ENCODE data around the gene ARHGAP31.

DNA sequence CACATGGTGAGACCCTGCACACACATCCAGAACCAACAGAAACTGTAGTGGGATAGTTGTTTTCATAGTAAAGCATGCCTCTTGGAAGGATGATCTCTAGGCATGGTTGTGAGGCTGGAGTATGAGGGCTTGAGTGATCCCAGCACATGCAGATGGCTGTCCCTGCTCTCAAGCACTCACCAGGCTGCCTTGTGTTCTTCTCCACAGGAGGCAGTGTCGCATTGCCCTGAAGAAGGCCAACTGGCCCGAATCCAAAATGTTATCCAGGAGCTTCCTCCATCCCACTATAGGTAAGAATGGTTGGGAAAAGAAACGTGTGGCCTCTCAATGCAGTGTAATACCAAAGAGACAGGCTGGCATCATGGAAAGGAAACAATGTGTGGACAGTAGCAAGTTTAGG lies 86.5 kb downstream of the ARHGAP31 start:
- no peak for TF ChIP-seq POLR2AphosphoS5 (IDR thresholded peaks at IDR 0.05; ENCODE audit: low read depth, low read length)
- TF ChIP-seq, protein P1, sequence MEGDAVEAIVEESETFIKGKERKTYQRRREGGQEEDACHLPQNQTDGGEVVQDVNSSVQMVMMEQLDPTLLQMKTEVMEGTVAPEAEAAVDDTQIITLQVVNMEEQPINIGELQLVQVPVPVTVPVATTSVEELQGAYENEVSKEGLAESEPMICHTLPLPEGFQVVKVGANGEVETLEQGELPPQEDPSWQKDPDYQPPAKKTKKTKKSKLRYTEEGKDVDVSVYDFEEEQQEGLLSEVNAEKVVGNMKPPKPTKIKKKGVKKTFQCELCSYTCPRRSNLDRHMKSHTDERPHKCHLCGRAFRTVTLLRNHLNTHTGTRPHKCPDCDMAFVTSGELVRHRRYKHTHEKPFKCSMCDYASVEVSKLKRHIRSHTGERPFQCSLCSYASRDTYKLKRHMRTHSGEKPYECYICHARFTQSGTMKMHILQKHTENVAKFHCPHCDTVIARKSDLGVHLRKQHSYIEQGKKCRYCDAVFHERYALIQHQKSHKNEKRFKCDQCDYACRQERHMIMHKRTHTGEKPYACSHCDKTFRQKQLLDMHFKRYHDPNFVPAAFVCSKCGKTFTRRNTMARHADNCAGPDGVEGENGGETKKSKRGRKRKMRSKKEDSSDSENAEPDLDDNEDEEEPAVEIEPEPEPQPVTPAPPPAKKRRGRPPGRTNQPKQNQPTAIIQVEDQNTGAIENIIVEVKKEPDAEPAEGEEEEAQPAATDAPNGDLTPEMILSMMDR (IDR thresholded peaks at IDR 0.05; ENCODE audit: control extremely low read depth in 1 of 3, insufficient read depth in 1 of 3, low read depth in 1 of 3, low read length in 3 of 3) = no peak
- TF ChIP-seq JUND (IDR thresholded peaks at IDR 0.05; ENCODE audit: low read length) = no peak
- no peak for TF ChIP-seq SUZ12 (IDR thresholded peaks at IDR 0.05; ENCODE audit: low read length)
- TF ChIP-seq, protein P2, sequence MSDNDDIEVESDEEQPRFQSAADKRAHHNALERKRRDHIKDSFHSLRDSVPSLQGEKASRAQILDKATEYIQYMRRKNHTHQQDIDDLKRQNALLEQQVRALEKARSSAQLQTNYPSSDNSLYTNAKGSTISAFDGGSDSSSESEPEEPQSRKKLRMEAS (IDR thresholded peaks at IDR 0.05) = no peak
- TF ChIP-seq SIX5 (IDR thresholded peaks at IDR 0.05; ENCODE audit: low read depth, low read length) = no peak
- no peak for TF ChIP-seq RNF2 (IDR thresholded peaks at IDR 0.05; ENCODE audit: borderline replicate concordance, low read depth, low read length, missing control alignments, poor library complexity, severe bottlenecking)
- TF ChIP-seq, protein P3, sequence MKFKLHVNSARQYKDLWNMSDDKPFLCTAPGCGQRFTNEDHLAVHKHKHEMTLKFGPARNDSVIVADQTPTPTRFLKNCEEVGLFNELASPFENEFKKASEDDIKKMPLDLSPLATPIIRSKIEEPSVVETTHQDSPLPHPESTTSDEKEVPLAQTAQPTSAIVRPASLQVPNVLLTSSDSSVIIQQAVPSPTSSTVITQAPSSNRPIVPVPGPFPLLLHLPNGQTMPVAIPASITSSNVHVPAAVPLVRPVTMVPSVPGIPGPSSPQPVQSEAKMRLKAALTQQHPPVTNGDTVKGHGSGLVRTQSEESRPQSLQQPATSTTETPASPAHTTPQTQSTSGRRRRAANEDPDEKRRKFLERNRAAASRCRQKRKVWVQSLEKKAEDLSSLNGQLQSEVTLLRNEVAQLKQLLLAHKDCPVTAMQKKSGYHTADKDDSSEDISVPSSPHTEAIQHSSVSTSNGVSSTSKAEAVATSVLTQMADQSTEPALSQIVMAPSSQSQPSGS (IDR thresholded peaks at IDR 0.05; ENCODE audit: low read length) = no peak
- TF ChIP-seq RAD21 (IDR thresholded peaks at IDR 0.05 in 1 of 2, conservative IDR thresholded peaks at IDR 0.05 in 1 of 2; ENCODE audit: low read depth in 2 of 2, low read length in 2 of 2) = no peak

Data from H1 (cell line).